PC-9 (cell line): ENCODE measurements around the gene CWC15. TPM values are rescaled to one million over a fixed set of nuclear protein-coding genes. Genes with fewer than 3 reads are reported as not detected.

Source experiments
- BruUV-seq: library from RNA; stranded (reverse); fragments of 400-500 nt; replicated peaks from 2 replicates; lab custom pipeline; 2021; lab: Mats Ljungman, UMichigan
- CTCF ChIA-PET: fragments of 300-600 bp; sonication (Branson Sonifier 250); formaldehyde crosslinking; loops from one replicate; lab custom pipeline; 2022; ENCODE audit warnings: antibody characterized with exemption; lab: Charles Lee
- POLR2A ChIA-PET: fragments of 300-600 bp; sonication (Branson Sonifier 250); formaldehyde crosslinking; loops from one replicate; lab custom pipeline; 2022; ENCODE audit warnings: antibody characterized with exemption; ENCODE audit not compliant: unreplicated experiment; lab: Charles Lee
- DNase-seq, 2 experiments: peaks; one replicate each; pipeline versions ENCODE4 v3.0.0 to v3.0.0-alpha.2; 2015 to 2022; ENCODE audit warnings: mixed read lengths in 1 of 2
- H2AFZ ChIP-seq: fragments of 200-600 bp; sonication (generic); 2 replicates; pipeline ENCODE4 v1.8.1; 2017; ENCODE audit warnings: antibody characterized with exemption
- H3F3A ChIP-seq: fragments of 200-600 bp; sonication (generic); 2 replicates; pipeline ENCODE4 v1.8.1; 2017; ENCODE audit warnings: antibody characterized with exemption, mild to moderate bottlenecking, low read depth; ENCODE audit not compliant: insufficient read depth
- H3K27ac ChIP-seq: fragments of 200-600 bp; sonication (generic); 2 replicates; pipeline ENCODE4 v1.6.1; 2016; ENCODE audit warnings: mixed run types
- H3K27me3 ChIP-seq: fragments of 200-600 bp; sonication (generic); 2 replicates; pipeline ENCODE4 v1.6.1; 2016; ENCODE audit warnings: low read depth, mixed run types; ENCODE audit not compliant: insufficient read depth
- H3K36me3 ChIP-seq: fragments of 200-600 bp; sonication (generic); 2 replicates; pipeline ENCODE4 v1.6.1; 2016; ENCODE audit warnings: low read depth, mixed run types
- H3K4me1 ChIP-seq: fragments of 200-600 bp; sonication (generic); replicated peaks from 2 replicates; pipeline ENCODE4 v1.6.1; 2016; ENCODE audit warnings: mixed run types; ENCODE audit not compliant: insufficient read depth
- H3K4me2 ChIP-seq: fragments of 200-600 bp; sonication (generic); 2 replicates; pipeline ENCODE4 v1.6.1; 2017; ENCODE audit warnings: mixed run types
- H3K4me3 ChIP-seq: fragments of 200-600 bp; sonication (generic); 2 replicates; pipeline ENCODE4 v1.6.1; 2016; ENCODE audit warnings: mixed run types
- H3K79me2 ChIP-seq: fragments of 200-600 bp; sonication (generic); 2 replicates; pipeline ENCODE4 v1.6.1; 2017; ENCODE audit warnings: low read depth, mixed run types
- H3K9me2 ChIP-seq: fragments of 200-600 bp; sonication (generic); 2 replicates; pipeline ENCODE4 v1.8.1; 2017; ENCODE audit warnings: mild to moderate bottlenecking; ENCODE audit not compliant: insufficient read depth
- H3K9me3 ChIP-seq: fragments of 200-600 bp; sonication (generic); 2 replicates; pipeline ENCODE4 v1.8.1; 2016; ENCODE audit warnings: low read depth; ENCODE audit not compliant: insufficient read depth
- H4K20me1 ChIP-seq: fragments of 200-600 bp; sonication (generic); 2 replicates; pipeline ENCODE4 v1.8.1; 2017; ENCODE audit not compliant: insufficient read depth
- CTCF ChIP-seq: fragments of 200-600 bp; sonication (generic); conservative IDR thresholded peaks from 2 replicates; pipeline ENCODE4 v1.6.1; 2017; ENCODE audit warnings: mixed run types, antibody characterized with exemption, mild to moderate bottlenecking, moderate library complexity
- EZH2 ChIP-seq: fragments of 200-600 bp; sonication (generic); IDR thresholded peaks from 2 replicates; pipeline ENCODE4 v1.8.0; 2017; ENCODE audit warnings: antibody characterized with exemption, low read depth
- intact Hi-C: fragments of 100-400 bp; cut with micrococcal nuclease; formaldehyde crosslinking; loops from one replicate; pipeline ENCODE4 v1.10.0; 2022; ENCODE audit not compliant: unreplicated experiment
- total RNA-seq: library from RNA; stranded (reverse); gene quantifications from 2 replicates; pipeline ENCODE4 v1.2.3, GENCODE V29; 2021

Gene CWC15
- total RNA-seq, 1 experiment from 2014 or later = 50.9 TPM

GRCh38 chr11:94938095-94939055 is 35.0 kb downstream of the CWC15 start:
- TF ChIP-seq EZH2 = no peak
- TF ChIP-seq CTCF = no peak
- Histone ChIP-seq H4K20me1 (no peaks in the 10 kb centered on the region), H3K27me3 (no peaks in the 10 kb centered on the region), H3K9me3 (no peaks in the 10 kb centered on the region), H3F3A (peaks cover 2% of the 10 kb centered on the region; the same call in 1 of the 2 replicates), H3K79me2 (no peaks in the 10 kb centered on the region), H3K9me2 (no peaks in the 10 kb centered on the region), H3K36me3 (no peaks in the 10 kb centered on the region), H3K4me3 (no peak overlapping the region), H3K4me2 (no peak overlapping the region), H3K4me1 (no peaks in the 10 kb centered on the region), H3K27ac (no peak overlapping the region), H2AFZ (no peak overlapping the region)
- ChIA-PET POLR2A (no interaction called here), CTCF (no interaction called here)
- no TSS peak for BruUV-seq
- no peak for DNase-seq
- intact Hi-C loops = no loop called here

- Histone ChIP-seq H3K27ac (no peak overlapping the region), H2AFZ (no peak overlapping the region)
- POLR2A ChIA-PET = no interaction called here
Observed at GRCh38 chr11:94934846-94935245, 38.5 kb downstream of the CWC15 start.

GRCh38 chr11:94934362-94934761 is 39.0 kb downstream of the CWC15 start:
- DNase-seq = no peak
- H3F3A ChIP-seq = peaks cover 7% of the 10 kb centered on the region; the same call in 1 of the 2 replicates
- intact Hi-C loops = no loop called here
- no TSS peak for BruUV-seq
- CTCF ChIA-PET = no interaction called here
- no peaks in the 10 kb centered on the region for H3K36me3 ChIP-seq
- POLR2A ChIA-PET = no interaction called here
- H3K9me2 ChIP-seq = no peaks in the 10 kb centered on the region
- no peak overlapping the region for H3K27ac ChIP-seq
- no peaks in the 10 kb centered on the region for H3K9me3 ChIP-seq
- no peaks in the 10 kb centered on the region for H3K79me2 ChIP-seq
- H4K20me1 ChIP-seq = no peaks in the 10 kb centered on the region
- no peak for TF ChIP-seq EZH2
- TF ChIP-seq CTCF = no peak
- H3K27me3 ChIP-seq = no peaks in the 10 kb centered on the region
- H3K4me2 ChIP-seq = no peak overlapping the region
- no peak overlapping the region for H3K4me3 ChIP-seq
- H2AFZ ChIP-seq = no peak overlapping the region
- H3K4me1 ChIP-seq = no peaks in the 10 kb centered on the region

More at GRCh38 chr11:94934846-94935245, 38.5 kb downstream of the CWC15 start:
- no peaks in the 10 kb centered on the region for H3K4me1 ChIP-seq
- CTCF ChIA-PET = interaction anchor here (0.6 kb wide), 1 partner anchor 311 kb away, joined by 3 read pairs; no protein-coding TSS in a partner anchor
- no peak overlapping the region for H3K4me3 ChIP-seq
- no TSS peak for BruUV-seq
- no peaks in the 10 kb centered on the region for H3K9me3 ChIP-seq
- no peaks in the 10 kb centered on the region for H3K79me2 ChIP-seq
- TF ChIP-seq CTCF = no peak
- H4K20me1 ChIP-seq = no peaks in the 10 kb centered on the region
- H3K36me3 ChIP-seq = no peaks in the 10 kb centered on the region
- DNase-seq = no peak
- H3F3A ChIP-seq = peaks cover 7% of the 10 kb centered on the region; the same call in 1 of the 2 replicates
- no peaks in the 10 kb centered on the region for H3K9me2 ChIP-seq
- no peak overlapping the region for H3K4me2 ChIP-seq
- H3K27me3 ChIP-seq = no peaks in the 10 kb centered on the region
- intact Hi-C loops = no loop called here
